ENCODE measurements around the gene RBM4B.

The RBM4B gene

GRCh38 chr11:66706989-66707388 is 29.3 kb upstream of the RBM4B start:
- DNase-seq = no peak

- DNase-seq = no peak
Observed at GRCh38 chr11:66705587-66706335, 28.1 kb upstream of the RBM4B start.

- DNase-seq = no peak
Observed at GRCh38 chr11:66704659-66705360, 27.1 kb upstream of the RBM4B start.

GRCh38 chr11:66701432-66702240 is 23.9 kb upstream of the RBM4B start:
- DNase-seq = no peak

- no peak for DNase-seq
Observed at GRCh38 chr11:66700742-66701141, 23.1 kb upstream of the RBM4B start.

- no peak for DNase-seq
Observed at GRCh38 chr11:66700337-66700736, 22.6 kb upstream of the RBM4B start.

GRCh38 chr11:66698491-66698890 is 20.8 kb upstream of the RBM4B start:
- DNase-seq = no peak

- no peak for DNase-seq
Observed at GRCh38 chr11:66697988-66698387, 20.3 kb upstream of the RBM4B start.

- DNase-seq = no peak
Observed at GRCh38 chr11:66696146-66696545, 18.5 kb upstream of the RBM4B start.

GRCh38 chr11:66694732-66695207 is 17.1 kb upstream of the RBM4B start:
- peak; percentile 73 for DNase-seq

- DNase-seq = no peak
Observed at GRCh38 chr11:66694056-66694410, 16.3 kb upstream of the RBM4B start.

- no peak for DNase-seq
Observed at GRCh38 chr11:66693356-66694055, 15.8 kb upstream of the RBM4B start.

- no peak for DNase-seq
Observed at GRCh38 chr11:66692871-66693331, 15.2 kb upstream of the RBM4B start.

- no peak for DNase-seq
Observed at GRCh38 chr11:66692446-66692845, 14.8 kb upstream of the RBM4B start.

- no peak for DNase-seq
Observed at GRCh38 chr11:66691311-66691980, 13.8 kb upstream of the RBM4B start.

- DNase-seq = no peak
Observed at GRCh38 chr11:66689661-66690590, 12.2 kb upstream of the RBM4B start.

- DNase-seq = no peak
Observed at GRCh38 chr11:66688561-66689534, 11.2 kb upstream of the RBM4B start.

GRCh38 chr11:66687831-66688281 is 10.2 kb upstream of the RBM4B start:
- no peak for DNase-seq

All from central memory CD4-positive, alpha-beta T cell (primary cell).